SIG-M5 treated with dmso at 0.1 percent for 504 hours (cell line): ENCODE measurements around the gene NNMT.
A peak's percentile ranks its signal among the peaks of the same experiment; 100 is the strongest.

Source experiments
- DNase-seq: peaks from one replicate; lab custom pipeline; 2025; ENCODE audit not compliant: unreplicated experiment; lab: John Stamatoyannopoulos, UW

Gene NNMT

DNA sequence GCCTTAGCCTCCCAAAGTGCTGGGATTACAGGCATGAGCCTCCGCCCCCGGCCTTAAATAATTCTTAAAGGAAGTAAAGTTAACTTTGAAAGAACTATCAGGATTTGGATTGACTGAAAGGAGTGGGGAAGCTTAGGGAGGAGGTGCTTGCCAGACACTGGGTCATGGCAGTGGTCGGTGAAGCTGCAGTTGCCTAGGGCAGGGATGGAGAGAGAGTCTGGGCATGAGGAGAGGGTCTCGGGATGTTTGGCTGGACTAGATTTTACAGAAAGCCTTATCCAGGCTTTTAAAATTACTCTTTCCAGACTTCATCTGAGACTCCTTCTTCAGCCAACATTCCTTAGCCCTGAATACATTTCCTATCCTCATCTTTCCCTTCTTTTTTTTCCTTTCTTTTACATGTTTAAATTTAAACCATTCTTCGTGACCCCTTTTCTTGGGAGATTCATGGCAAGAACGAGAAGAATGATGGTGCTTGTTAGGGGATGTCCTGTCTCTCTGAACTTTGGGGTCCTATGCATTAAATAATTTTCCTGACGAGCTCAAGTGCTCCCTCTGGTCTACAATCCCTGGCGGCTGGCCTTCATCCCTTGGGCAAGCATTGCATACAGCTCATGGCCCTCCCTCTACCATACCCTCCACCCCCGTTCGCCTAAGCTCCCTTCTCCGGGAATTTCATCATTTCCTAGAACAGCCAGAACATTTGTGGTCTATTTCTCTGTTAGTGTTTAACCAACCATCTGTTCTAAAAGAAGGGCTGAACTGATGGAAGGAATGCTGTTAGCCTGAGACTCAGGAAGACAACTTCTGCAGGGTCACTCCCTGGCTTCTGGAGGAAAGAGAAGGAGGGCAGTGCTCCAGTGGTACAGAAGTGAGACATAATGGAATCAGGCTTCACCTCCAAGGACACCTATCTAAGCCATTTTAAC, at the start of gene NNMT:
NNMT (plus strand) TSS at position 724 of the 929 bp plus-strand sequence; CDS start at position 882, 158 bp downstream.
- no peak for DNase-seq

DNA sequence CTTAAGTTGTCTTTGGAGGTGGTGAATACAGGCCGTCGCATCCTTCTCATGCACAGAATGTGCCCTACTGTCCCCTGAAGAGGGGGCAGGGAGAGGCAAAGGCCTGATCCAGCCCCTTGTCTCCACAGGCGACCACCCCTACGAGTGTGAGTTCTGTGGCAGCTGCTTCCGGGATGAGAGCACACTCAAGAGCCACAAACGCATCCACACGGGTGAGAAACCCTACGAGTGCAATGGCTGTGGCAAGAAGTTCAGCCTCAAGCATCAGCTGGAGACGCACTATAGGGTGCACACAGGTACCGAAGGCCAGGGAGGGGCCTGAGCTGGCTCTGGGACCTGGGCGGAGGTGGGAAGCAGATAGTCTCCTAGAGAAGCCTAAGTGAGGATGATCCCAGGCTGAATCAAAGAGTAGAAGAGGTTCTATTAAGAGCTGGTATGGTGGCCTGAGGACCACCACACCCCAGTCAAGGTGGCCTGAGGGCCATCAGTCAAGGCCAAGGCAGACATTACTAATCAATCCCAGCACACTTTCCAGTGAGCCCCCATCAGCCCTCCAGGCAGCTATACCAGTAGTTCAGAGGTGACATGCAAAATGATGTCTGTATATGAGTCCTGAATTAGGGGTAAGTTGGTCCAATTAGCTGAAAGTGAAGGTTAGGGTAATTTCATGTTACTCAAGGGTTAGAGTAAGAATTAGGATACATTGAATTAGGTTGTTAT, 49.0 kb upstream of the NNMT start:
- DNase-seq: no peak

DNA sequence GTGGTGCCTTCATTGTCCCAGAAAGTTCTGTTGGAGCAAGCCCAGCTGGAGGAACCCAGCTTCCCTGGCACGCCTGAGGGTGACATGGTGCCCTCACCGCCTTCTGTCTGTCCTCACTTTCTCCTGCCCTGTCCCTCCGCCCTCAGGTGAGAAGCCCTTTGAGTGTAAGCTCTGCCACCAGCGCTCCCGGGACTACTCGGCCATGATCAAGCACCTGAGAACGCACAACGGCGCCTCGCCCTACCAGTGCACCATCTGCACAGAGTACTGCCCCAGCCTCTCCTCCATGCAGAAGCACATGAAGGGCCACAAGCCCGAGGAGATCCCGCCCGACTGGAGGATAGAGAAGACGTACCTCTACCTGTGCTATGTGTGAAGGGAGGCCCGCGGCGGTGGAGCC, 46.0 kb upstream of the NNMT start:
- DNase-seq: no peak

DNA sequence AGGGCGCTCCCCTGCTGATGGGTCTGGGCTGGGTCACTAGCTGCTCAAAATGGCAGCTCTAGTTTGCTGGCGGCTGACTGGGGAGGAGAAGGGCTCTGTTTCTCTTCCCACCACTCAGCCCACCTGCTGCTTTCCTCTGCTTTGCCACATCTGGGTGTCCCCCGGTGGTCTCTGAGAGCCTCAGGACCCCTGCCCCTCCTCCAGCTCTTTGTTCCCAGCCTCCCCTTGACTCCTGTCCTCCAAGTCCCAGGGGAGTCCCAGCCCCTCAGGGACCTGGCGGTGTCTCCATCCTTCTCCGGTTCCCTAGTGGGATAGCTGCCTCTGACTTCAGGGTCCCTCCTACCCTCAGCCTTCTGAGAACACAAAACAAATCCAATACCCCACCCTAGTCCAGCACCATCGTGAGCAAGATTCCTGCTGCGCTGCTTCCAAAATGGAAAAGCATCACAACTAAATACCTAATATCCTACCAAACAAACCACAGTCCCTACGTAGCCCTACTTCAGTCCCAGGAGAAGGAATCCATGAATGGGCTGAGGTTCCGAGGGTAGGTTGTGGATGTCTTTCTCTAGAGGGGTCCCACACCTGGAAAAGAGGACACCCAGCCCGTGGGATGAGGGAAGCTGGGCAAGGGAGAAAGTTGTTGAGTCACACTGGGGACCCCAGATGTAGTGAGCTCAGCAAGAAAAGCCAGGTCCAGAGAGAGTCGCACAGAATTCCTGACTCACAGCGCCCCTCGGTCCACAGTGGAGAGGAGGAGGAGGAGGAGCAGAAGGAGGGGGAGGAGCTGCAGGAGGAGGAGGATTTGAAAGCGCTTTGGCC, 45.0 kb upstream of the NNMT start:
- DNase-seq: no peak

DNA sequence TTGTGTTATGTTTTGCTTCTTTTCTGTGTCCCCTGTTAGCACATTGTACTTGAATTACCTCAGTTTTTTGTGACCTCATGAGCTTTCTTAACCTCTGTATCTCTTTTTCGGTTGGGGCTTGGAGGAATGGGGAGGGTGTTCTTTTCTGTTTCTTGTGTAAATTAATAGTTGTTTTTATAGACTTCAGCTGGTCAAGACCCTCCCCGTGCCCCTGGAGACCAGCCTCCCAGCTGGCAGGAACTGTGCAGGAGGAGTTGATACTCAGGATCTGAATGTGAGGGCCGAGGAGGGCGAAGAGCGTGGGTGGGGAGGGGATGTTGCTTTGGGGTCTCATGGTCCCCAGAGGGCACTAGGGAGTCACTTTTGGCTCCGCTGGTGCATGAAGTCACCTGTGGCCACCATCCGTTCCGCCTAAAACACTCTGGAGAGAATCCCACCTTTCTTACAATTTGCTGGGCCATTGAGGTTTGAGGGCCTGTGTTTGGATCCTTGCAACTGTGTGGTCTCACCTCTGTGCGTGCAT, 44.3 kb upstream of the NNMT start:
- DNase-seq: no peak

DNA sequence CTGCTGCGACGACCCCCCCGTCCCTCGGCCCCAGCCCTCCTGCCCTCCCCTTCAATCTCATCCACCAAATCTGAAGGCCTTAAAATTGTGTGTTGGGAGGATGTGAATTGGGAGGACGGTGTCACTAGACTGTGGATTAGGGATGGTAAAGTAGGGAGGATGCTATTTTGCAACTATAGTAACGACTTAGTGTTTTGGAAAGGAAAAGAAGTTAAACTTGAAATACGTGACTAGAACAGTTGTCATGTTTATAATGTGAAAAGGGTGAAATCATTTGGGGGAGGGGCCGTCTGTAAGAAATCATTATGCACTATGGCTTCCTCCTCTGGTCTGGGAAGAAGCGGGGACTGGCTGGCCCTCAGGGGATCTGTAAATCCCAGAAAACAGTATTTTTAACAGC, 43.4 kb upstream of the NNMT start:
- no peak for DNase-seq

DNA sequence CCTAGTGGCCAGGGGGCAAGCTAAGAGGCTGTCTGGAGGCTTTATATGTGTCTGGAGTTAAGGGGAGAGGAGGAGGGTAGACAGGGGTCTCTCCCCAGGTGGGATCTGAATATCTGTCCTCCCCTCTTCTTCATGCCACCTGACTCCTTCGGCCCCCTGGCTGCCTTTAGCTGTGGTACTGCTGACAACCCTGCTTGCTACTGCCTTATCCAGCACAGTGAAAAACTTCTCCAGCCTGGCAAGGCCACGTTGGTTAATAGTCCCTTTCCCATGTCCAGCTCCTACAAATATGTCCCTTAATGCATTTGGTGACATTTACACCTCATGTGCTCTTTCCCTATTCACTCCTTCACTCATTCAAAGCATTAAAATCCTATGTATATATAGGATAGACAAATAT, 42.4 kb upstream of the NNMT start:
- DNase-seq: no peak

DNA sequence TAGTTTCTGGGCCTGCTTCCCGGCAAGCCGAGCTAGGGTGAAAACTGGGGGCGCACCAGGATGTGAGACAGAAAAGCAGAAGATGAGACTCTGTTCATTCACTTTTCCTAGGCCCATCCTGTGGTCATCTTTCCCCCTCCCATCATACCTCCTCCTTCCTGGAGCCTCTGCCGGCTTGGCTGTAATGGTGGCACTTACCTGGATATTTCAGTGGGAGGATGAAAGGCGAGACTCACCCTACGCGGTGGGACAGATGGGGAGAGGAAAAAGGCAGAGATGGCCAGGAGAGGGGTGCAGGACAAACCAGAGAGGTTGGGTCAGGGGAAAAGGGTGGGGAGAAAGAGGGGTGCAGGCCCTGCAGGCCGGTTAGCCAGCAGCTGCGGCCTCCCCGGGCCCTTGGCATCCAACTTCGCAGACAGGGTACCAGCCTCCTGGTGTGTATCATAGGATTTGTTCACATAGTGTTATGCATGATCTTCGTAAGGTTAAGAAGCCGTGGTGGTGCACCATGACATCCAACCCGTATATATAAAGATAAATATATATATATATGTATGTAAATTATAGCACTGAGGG, 41.5 kb upstream of the NNMT start:
- no peak for DNase-seq

DNA sequence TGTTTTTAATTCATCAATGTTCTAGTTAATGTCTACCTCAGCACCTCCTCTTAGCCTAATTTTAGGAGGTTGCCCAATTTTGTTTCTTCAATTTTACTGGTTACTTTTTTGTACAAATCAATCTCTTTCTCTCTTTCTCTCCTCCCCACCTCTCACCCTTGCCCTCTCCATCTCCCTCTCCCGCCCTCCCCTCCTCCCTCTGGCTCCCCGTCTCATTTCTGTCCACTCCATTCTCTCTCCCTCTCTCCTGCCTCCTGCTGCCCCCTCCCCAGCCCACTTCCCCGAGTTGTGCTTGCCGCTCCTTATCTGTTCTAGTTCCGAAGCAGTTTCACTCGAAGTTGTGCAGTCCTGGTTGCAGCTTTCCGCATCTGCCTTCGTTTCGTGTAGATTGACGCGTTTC, 40.9 kb upstream of the NNMT start:
- DNase-seq: no peak

DNA sequence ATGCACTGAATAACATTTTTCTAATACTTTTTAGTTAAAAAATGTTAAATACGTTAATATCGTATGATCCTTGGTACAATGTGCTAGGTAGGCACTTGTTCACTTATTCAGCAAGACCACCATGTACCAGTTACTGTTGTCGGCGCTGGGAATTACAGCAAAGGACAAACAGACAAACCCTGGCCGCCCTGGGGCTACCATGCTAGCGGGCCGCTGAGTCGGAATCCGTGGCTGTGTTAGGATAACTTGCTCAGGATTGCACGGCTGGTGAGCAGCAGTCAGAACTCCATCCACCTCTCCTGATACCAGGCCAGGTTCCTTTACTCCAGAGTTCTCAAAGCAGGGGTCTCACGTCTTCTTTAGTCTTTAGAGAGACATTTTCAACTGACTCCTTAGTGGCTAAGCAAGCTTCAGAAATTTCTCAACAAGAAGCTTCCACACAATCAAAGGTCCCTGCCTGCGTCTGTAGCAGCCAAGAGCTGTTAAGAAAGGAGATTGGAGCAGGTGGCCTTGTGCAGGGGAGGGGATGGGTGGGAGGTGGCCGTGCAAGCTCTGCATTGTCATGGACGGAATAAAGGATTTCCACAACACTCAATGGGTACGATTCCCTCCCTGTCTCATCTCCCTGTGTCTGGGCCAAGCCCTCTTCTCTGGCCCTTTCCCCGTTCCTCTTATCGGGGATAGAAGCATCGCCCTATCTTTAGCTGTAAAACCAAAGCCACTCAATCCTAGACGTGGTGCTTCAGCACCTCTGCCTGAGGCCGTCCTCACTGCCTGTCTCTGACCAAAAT, 39.8 kb upstream of the NNMT start:
- DNase-seq: no peak

DNA sequence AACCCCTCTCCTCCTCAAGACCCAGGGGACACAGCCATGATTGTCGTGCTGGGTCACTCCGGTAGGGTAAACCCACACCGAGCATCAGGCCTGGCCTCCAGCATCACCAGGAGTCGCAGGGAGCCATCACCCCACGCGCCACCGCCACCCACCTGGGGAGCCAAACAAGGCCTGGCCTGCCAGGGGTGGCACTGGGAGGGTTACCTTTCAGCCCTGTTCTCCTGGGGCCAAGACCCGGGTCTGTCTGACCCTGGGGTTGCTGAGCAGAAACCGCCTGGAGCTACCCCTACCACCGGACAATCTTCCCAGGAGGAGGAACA, 39.3 kb upstream of the NNMT start:
- DNase-seq: no peak

DNA sequence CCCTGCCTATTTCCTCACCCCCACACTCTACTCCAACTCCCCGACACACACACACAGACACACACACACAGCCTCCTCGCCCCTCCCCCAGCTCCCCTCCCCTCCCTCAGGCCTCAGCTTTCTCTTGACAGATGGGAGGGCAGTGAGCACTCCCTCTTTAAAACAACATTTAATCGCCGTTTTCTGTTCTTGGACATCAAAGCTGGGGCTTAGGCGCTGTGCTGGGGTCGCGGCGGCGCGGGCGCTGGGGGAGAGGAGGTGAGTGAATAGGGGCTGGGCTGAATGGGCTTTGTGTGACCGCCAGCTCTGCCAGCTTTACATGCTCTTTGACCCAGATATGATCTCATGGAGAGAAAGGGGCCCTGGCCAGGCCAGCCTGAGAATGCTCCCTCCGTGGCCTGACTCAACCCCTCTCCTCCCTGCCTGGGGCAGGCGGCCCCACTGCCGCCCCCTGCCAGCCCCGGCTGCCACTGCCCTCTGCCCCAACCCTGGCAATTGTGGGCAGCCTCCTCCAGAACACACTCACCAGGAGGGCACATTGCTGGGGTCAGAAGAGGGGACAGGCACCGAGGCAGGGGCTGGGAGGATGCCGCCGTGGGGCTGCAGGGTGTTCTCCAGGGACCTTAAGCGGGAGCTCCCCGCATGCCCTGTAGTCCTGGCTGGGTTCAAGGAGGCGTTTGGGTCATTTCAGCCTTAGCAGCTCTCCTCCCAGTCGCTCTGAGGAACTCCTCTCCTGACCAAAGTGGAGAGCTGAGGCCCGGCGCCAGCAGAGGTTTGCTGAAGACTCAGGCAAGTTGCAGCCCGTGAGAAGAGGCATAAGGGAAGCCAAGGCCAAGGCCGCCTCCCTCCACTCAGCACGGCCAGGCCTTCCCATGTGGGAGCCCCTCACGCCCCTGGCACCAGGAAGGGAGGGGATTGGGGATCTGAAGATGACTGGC, 38.3 kb upstream of the NNMT start:
- no peak for DNase-seq

DNA sequence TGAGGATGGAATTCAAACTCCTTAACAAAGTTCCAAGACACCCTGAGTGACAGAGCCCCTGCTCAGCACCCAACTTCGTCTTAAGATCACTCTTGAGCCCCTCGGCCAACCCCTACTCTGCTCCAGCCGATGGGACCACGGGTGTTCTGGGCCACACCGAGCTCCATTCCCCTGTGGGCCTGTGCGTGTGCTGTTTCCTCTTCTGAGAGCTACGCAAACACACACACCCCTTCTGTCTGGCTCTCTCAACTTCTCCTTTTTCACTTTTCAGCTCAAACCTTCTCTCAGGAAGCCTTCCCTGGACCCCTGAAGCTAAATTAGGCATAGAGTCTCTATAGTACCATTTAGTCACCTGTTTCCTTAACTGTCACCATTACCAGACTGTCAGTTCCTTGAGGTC, 37.5 kb upstream of the NNMT start:
- DNase-seq: peak; percentile 73

DNA sequence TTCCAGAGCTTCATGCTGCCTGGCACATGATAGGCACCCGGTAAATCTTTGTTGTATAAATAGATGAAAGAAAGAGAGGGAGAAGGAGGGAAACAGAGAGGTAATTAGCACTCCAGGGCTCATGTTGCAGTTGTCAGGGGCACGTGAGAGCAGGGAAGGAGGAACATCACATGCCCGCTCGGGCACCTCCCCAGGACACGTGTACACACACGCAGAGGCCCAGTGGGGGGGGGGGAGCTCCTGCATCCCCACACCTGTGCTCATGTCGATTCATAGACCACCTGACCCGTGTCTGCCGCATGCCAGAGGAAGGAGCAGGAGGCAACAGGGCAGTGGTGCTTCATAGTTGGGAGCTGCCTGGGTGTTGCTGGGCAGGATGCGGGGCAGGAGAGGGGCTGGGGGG, 37.1 kb upstream of the NNMT start:
- DNase-seq: no peak

DNA sequence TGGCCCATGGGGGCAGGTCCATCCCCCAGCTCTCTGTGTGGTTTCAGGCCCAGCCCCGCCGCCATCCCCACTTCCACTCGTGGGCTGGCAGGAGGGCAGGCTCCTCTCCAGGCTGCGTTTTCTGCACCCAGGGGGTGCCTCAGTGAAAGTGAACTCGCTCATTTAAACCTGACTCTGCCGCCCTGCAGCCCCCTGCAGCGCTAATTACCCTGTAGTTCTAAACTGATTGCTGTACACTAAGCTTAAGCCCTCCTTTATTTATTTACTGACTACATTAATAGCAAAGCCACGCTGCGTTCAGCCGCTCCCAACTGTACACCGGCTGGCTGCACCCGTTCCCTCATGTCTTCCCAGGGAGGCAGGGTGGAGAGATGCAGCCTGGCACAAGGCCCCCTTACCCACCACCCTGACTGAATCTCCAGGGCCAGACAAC, 36.6 kb upstream of the NNMT start:
- no peak for DNase-seq

DNA sequence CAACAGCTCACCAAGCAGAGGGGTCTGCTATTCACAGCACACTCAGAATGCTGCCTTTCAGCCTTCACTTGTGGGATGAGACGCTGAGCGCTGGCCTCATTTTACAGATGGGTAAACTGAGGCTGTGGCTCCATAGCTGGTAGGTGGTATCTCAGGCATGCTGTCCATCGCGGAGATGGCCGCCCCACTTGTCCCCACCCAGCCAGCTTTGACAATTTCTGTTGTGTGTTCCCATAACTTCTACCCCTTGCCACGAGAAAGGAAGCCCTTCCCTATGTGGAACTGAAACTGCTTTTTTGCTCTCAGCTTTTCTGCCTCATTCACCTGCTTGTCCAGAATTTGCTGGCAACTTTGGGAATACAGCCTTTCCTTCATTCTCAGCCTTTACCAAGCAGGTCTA, 36.1 kb upstream of the NNMT start:
- no peak for DNase-seq

DNA sequence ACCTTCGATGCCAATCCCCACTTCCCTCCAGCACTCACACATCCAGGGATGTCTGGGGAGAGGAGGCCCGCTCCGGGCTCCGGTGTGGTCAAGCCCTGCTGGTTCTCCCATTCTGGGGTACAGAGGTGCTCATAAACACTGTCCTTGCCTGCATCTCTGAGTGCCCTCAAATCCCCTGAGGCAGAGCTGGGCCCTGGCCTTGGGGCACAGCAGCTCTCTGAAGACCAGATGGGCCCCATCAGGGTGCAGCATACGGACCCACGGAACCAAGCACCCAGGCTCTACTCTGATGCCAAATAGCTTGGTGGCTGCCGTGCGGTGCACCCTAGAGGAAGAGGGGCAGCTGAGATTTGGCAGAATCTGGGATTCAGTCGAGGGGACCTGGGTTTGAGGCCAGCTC, 35.7 kb upstream of the NNMT start:
- no peak for DNase-seq

DNA sequence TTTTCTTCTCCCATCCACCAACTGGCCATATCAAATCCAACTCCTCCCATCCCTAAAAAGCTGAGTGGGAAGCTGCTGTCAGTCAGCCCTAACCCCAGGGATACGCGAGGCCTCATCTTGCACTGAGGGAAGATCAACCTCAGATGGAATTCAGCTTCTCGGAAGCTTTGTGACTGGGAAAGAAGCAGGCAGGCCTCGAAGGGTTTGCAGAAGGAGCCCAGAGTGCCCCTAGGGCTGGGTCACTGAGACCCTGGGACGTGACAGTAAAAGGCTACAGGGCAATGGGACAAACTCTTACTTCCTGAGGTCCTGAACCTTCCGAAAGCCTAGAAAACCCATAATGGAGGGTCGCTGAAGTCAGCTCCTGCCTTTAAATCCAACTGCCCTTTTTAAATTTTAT, 34.4 kb upstream of the NNMT start:
- DNase-seq: no peak
